ENCODE results near the gene PLA2G7.

GRCh38 chr6:46706464-46706863 lies 28.7 kb downstream of the PLA2G7 start:
- TF ChIP-seq CTCF (IDR thresholded peaks at IDR 0.05; ENCODE audit: low read depth, low read length), result no peak
- TF ChIP-seq EZH2phosphoT487 (IDR thresholded peaks at IDR 0.05; ENCODE audit: low read depth), result no peak

Data from OCI-LY3 (cell line).